Astrocyte of the hippocampus (primary cell): Measurements from ENCODE around the gene MRE11.
"Not testable (repeated sequence)": the region's sequence is repeated elsewhere in the genome, so short reads cannot be mapped to it uniquely, and the experiment has no call there.

ENCODE experiments used
- DNase-seq: peaks from one replicate; pipeline ENCODE4 v3.0.0; 2011; ENCODE audit warnings: low read depth, low spot score

MRE11 gene

DNA sequence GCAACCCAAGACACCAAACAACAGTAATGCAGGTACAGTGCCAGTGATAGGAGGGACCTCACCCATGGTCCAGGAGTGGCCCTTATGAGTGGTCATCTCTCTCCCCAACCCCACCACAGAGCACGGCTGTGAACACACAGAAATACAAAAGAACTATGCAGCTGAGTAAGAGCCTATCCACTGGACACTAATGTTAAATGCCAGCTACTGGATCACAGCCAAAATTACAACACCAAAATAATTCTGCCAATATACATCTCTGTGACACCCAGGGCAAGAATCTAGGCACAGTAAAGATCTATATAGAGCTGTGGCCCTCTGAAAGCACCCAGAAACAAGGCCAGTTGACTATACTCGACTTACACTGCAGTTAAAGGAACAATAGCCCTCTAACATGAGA, 69.6 kb downstream of the MRE11 start:
- peak; percentile 7 for DNase-seq

DNA sequence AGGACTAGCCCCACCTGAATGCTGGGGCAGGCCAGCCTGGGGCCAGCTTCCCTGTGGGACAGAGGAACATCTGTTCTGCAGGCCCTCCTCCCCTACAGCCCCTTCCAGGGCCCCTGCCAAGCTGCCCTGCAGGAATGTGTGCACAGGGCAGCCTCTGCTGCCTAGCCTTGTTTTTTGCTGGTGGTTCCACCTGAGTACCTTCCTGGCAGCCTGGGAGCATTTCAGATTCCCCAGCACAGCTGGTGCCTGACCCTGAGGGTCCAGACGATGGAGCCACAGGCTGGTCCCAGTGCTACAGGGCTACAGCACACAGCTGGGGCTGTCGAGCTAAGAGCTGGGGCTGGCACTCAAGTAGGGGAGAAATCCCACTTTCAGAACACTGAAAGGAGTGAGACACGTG, 70.1 kb downstream of the MRE11 start:
- peak; percentile 11 for DNase-seq

DNA sequence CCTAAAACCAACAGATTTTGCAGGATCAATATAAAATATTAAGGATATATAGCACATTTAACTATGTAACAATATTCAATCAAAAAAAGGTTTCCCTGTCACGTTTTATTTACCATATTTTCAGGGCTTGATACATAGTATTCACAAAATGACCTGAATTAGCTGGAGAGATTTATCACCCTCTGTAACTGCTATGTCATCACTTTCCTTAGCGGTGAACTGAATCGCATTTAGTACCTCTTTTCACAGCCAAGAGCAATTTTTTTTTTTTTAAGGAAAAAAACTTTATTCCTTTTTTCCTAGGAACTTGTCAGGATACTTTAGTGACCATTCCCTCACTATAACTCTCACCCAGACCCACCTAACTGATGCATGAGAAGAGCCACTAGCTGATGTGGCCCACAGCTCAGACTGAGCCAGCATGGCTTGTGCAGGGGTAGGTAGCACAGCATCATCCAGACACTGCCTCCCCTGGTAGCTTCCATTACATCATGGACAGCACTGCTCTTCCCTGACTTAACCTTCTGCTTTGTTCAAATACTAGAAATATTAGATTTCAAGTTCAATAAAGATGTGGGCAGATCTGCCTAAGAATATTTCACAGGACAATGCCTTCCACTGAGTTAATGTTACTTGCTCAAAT, 75.4 kb downstream of the MRE11 start:
- DNase-seq, result no peak

DNA sequence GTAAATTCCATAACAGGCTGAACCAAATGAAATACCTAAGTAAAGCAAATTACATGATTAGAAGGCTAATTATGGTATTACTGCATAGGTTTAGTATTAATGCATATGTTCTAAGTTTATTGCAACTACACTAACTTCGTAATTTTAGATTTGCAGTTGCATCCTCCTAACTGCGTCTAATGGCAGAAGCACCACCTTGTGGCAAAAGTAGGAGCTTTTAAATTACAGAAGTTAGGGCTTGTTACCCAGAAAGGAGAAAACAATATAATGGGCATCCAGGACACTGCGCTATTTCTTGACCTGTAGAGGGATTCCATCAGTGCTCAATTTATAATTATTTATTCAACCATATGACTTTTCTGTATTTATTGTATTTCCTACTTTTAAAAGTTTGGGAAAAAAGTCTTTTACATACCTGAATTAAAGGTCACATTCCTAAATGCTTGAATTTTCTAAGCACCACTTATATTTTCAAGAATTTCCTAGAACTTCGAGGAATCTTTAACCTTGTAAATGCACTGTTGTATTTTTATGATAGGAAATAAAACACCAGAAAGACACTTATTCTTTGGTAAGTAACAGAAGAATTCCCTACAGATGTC, 76.2 kb downstream of the MRE11 start:
- peak; percentile 60 for DNase-seq

DNA sequence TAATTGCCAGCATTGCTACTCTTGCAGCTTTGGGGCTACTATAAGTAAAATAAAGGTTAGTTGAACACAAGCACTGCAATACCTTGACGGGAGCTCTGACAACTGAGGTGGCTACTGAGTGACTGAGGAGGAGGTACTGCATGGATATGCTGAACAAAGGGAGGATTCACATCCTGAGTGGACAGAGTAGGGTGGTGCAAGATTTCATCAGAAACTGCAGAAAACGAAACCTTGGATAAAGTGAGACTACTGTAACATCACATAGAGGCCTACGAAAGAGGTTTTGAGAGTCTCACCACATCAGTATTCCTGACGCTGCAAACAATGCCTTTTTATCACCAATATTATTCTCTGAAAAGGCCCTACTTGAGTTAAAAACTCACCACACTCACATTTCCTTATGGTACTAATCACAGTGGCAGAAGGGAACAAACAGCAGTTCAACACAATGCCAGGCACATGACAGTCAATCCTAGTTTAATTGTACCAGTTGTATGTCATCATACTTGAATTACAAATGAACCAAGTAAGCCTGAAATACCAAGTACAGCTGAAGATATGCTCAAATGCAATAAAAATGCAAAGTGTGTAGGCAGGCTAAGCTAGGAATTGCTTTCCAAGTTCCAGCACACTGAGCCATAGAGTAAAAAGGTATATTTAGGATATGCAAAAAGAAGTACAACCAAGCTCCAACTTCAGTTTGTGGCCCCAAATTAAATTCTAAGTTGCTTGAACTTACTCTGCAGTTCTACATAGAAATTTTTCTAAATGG, 88.4 kb downstream of the MRE11 start:
- DNase-seq, result no peak

DNA sequence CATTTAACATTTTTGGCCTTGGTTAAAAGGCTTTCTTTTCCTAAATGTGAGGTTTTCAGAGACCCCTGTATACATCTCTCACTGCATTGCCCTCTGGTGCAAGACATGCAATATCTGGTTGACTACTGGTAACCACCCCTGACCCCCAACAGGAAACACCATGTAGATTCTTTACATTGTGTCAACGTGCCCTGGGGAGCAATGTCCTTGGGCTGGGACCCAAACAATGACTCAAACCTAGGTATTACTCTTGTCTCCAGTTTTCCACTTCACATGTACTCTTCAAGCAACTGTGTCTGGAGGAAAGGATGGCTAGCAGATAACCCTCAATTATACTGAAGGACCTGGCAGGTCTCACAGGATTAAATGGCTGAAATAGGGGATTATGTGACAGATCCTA, 91.3 kb downstream of the MRE11 start:
- DNase-seq, result no peak

DNA sequence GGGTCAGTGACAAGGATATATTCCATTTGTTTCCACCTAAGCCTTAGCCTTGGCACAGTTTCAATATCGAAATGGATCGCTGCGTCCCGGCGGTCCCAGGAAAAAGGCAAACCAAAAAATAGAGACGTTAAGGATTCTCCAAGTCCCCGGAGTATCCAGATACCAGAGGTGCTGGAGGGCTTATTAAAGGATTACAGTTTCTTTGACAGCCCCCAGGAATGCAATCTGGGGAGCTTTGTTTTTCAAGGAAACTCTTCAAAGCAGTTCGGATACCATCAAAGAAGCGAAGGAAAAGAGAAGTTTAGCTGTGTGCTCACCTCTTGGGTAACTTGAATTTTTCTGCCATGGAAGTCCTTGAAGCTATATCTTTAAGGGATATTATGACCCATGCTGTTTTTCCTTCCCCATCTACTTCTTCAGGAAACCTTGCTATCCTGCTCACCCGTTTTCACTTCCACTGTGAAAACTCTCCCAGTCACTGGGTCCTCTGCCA, 91.8 kb downstream of the MRE11 start:
- DNase-seq, result no peak

DNA sequence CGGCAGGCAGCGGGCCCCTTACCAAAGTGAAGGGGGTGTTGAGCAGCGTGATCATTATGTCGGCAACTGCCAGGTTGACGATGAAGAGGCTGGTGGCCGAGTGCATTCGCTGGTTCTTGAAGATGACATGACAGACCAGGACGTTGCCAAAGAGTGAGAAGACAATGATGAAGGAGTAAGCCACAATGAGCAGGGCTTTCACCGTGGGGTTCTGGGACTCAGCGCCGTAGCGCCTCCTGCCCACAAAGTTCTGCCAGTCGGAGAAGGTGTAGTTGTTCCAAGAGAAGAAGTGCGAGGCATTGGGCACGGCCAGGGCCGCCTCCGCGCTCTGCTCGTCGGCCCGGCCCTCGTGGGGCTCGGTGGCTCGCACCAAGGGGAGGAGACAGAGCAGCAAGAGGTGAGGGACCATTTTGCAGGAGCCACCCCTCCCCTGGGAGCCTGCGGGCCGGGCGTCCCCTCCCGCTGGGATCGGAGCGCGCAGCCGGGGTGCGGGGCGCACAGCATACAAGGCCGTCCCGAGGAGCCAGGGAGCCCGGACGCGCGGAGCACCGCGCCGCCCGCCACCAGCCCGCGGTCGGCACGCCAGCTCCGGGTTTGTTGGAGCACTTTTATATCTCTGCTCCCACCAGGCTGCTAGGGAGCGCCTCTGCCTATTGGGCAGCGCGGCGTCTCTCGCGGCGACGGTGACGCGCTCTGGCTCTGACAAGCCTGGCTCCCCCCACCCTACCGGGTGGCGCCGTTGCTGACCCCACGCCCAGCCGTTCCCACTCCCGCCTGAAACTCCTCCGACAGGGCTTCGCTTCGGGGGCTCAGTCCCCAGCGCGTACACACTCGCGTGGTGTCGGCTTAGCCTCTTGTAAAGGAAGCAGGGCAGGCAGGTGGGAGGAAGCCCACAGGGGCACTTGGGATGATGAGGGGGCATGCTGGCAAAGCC, 92.5 kb downstream of the MRE11 start, which contains the start of gene GPR83:
GPR83 (minus strand) TSS at position 581 of the 934 bp plus-strand sequence; CDS start at position 409, 172 bp downstream.
- peak; percentile 64 for DNase-seq

DNA sequence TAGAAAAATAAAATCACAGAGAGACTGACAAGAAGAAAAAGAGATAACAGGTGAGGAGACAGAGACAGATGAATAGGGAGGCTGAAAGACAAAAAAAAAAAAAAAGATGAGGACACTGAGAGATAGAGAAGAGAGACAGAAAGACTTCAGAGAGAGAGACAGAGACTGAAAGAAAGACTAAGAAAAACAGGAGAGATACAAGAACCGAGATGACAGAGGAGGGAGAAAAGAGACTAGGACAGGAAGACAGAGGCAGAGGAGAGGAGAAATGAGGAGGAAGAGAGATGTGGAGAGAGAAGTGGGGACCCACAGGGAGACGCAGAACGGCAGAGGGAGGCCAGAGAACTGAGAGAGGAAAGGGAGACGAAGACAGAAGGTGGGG, 93.2 kb downstream of the MRE11 start:
- no peak for DNase-seq

DNA sequence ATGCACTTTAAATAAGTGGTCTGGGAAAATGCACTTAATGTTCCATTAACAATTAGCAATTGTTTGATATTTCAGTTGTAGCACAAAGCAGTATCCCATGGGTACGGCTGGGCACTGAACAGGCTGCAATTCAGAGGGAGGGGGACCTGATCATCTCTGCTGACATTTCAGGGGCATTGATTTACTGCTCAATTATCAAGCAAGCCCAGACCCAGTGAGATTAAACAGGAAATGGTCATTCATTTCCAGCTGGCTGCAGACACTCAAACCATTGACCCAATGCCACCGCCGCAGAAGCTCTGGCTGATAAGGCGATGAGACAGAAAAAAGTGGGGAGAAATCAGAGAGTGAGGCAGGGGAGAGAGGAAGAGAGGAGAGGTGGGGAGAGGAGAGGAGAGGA, 93.6 kb downstream of the MRE11 start:
- DNase-seq, result no peak

DNA sequence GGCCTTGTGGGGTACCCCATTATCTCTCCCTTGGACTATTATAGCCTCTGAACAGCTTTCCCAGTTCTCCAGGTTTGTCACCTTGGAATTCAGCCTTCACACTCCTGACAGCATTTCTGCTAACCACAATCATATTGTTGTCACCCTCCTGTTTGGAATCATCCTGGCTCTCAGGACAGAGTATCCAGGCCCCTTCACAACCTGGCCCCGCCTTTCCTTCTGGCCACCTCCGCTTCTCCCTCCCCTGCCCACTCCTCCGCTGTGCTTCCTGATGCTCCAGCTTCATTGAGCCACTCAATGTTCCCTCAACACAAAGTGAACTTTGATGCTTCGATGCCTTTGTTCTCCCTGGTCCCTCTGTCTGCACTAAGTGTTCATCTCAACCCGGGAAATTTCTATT, 95.5 kb downstream of the MRE11 start:
- DNase-seq, result no peak

DNA sequence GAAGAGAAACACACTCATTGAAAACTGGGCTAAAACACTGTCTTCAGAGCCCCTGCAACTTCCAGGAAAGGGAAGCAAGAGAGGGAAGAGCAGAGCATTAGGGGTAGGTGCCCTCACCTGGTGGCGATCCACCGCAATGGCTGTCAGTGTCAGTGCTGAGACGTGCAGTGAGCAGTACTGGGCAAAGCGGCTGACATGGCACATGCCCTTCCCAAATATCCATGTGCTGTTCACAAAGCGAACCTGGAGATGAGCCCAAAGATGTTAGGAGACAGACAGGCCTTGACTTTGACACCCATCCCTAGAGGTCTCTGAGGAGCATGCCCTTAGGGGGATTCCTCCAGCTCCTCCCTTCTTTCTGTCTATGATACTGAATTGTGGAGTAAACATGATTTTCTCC, 97.4 kb downstream of the MRE11 start:
- DNase-seq, result no peak

DNA sequence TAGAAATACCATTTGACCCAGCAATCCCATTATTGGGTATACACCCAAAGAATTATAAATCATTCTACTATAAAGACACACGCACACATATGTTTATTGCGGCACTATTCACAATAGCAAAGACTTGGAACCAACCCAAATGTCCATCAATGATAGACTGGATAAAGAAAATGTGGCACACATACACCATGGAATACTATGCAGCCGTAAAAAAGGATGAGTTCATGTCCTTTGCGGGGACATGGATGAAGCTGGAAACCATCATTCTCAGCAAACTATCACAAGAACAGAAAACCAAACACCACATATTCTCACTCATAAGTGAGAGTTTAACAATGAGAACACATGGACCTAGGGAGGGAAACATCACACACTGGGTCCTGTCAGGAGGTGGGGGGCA, 101.7 kb downstream of the MRE11 start:
- not testable (repeated sequence) for DNase-seq

DNA sequence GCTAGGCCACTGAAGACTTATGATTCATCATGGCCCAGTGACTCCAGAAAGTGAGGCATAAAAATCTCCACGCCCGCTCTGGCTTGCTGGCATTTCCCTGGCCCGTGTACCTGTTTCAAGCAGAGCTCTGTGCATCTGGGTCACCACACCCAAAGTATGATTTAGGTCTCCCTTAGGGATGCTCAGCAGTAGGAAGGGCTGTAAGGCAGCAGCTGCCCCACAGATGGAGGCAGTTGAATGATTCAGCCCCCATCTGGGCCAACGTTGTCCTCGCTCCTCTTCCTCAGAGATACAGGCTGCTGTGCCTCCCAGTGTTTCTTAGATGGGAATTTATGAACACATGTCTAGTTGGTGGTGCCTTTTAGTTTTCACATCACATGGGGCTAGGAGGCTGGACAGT, 114.0 kb downstream of the MRE11 start:
- no peak for DNase-seq

DNA sequence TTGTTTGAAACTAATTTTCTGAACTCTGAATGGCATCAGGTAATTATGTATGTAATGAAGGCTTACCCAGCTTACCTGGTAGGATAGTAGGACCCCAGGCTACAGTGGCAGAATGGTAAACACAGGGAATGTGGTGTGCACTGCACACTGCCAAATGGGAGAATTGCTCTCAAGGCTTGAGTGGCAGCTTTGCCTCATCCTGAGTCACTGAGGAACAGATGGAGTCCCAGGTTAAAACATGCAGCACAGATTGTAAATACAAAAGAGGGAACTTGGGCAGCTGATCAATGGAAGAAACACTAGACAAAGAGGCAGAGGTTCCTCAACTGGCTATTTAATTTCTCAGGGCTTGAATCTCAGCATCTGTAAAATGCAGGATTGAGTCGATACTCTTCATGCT, 116.8 kb downstream of the MRE11 start:
- no peak for DNase-seq

DNA sequence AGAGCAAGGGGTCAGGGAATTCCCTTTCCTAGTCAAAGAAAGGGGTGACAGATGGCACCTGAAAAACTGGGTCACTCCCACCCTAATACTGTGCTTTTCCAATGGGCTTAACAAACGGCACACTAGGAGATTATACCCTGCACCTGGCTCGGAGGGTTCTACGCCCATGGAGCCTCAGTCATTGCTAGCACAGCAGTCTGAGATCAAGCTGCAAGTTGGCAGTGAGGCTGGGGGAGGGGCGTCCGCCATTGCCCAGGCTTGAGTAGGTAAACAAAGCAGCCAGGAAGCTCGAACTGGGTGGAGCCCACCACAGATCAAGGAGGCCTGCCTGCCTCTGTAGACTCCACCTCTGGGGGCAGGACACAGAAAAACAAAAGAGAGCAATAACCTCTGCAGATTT, 123.1 kb downstream of the MRE11 start:
- DNase-seq, result not testable (repeated sequence)
